Activated B cell treated with CpG ODN at 0.5 μM for 24 hours (primary cell): Measurements from ENCODE around the gene CCL24. TPM values are rescaled to one million over a fixed set of nuclear protein-coding genes. Genes with fewer than 3 reads are reported as not detected.
"Not testable (repeated sequence)": the region's sequence is repeated elsewhere in the genome, so short reads cannot be mapped to it uniquely, and the experiment has no call there.

Experiments used
- ATAC-seq: fragments of 200-7000 bp; cut with Tn5 transposase; one replicate; pipeline ENCODE4 v1.10.0; 2021; ENCODE audit warnings: low read depth, mild to moderate bottlenecking, moderate library complexity
- CTCF ChIA-PET: fragments of 350-600 bp; sonication (Branson Sonifier 250); formaldehyde crosslinking; loops from one replicate; lab custom pipeline; 2021; ENCODE audit warnings: antibody characterized with exemption; lab: Charles Lee
- POLR2A ChIA-PET: fragments of 350-600 bp; sonication (Branson Sonifier 250); formaldehyde crosslinking; loops from one replicate; lab custom pipeline; 2021; ENCODE audit warnings: antibody characterized with exemption; lab: Charles Lee
- DNase-seq: peaks from one replicate; pipeline ENCODE4 v3.0.0; 2022
- H3K27ac Mint-ChIP-seq: one replicate; pipeline ENCODE4 v1.8.0; 2020; ENCODE audit warnings: mixed read lengths
- H3K27me3 Mint-ChIP-seq: one replicate; pipeline ENCODE4 v1.8.0; 2021; ENCODE audit warnings: mixed read lengths
- H3K36me3 Mint-ChIP-seq: one replicate; pipeline ENCODE4 v1.8.0; 2021; ENCODE audit warnings: low read depth, mixed read lengths
- H3K4me1 Mint-ChIP-seq: one replicate; pipeline ENCODE4 v1.8.0; 2021; ENCODE audit warnings: mixed read lengths
- H3K4me3 Mint-ChIP-seq: one replicate; pipeline ENCODE4 v1.8.0; 2020; ENCODE audit warnings: mild to moderate bottlenecking, mixed read lengths
- H3K9me3 Mint-ChIP-seq: one replicate; pipeline ENCODE4 v1.8.0; 2020; ENCODE audit warnings: mixed read lengths
- intact Hi-C: fragments of 100-400 bp; cut with micrococcal nuclease; formaldehyde crosslinking; loops from one replicate; pipeline ENCODE4 v1.15.1; 2024
- total RNA-seq: library from RNA; stranded (reverse); gene quantifications from 2 replicates; pipeline ENCODE4 v1.2.3, GENCODE V29; 2022
- TF ChIP-seq, protein P1 (sequence below): fragments of 200-600 bp; IDR thresholded peaks from one replicate; pipeline ENCODE4 v1.8.0; 2022; ENCODE audit warnings: antibody characterized with exemption, mild to moderate bottlenecking

The CCL24 gene
- total RNA-seq, 1 donor from 2014 or later, result 1.2 TPM

DNA sequence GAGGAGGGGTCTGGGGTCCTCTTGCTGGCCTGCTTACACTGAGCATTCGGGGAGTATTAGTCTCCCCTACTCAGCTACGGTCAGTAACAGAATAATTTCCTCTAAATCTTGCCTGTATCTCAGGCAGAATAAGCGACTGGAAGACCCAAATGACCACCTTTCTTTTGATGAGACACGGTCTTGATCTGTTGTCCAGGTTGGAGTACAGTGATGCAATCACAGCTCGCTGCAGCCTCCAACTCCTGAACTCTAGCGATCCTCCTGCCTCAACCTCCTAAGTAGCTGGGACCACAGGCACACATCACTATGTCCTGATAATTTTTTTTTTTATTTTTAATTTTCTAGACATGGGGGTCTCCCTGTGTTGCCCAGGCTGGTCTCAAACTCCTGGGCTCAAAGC, 17.2 kb downstream of the CCL24 start:
- TF ChIP-seq, protein P1, sequence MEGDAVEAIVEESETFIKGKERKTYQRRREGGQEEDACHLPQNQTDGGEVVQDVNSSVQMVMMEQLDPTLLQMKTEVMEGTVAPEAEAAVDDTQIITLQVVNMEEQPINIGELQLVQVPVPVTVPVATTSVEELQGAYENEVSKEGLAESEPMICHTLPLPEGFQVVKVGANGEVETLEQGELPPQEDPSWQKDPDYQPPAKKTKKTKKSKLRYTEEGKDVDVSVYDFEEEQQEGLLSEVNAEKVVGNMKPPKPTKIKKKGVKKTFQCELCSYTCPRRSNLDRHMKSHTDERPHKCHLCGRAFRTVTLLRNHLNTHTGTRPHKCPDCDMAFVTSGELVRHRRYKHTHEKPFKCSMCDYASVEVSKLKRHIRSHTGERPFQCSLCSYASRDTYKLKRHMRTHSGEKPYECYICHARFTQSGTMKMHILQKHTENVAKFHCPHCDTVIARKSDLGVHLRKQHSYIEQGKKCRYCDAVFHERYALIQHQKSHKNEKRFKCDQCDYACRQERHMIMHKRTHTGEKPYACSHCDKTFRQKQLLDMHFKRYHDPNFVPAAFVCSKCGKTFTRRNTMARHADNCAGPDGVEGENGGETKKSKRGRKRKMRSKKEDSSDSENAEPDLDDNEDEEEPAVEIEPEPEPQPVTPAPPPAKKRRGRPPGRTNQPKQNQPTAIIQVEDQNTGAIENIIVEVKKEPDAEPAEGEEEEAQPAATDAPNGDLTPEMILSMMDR, result no peak
- ChIA-PET POLR2A (interaction anchor here (0.6 kb wide), 1 partner anchor 284 kb away, joined by 7 read pairs; no protein-coding TSS in a partner anchor), CTCF (no interaction called here)
- Mint-ChIP-seq H3K27ac (no peak overlapping the region), H3K36me3 (no peaks in the 10 kb centered on the region), H3K9me3 (no peaks in the 10 kb centered on the region), H3K27me3 (peaks cover 13% of the 10 kb centered on the region), H3K4me1 (no peaks in the 10 kb centered on the region), H3K4me3 (no peak overlapping the region)
- ATAC-seq, result no peak
- no peak for DNase-seq
- intact Hi-C loops, result no loop called here

DNA sequence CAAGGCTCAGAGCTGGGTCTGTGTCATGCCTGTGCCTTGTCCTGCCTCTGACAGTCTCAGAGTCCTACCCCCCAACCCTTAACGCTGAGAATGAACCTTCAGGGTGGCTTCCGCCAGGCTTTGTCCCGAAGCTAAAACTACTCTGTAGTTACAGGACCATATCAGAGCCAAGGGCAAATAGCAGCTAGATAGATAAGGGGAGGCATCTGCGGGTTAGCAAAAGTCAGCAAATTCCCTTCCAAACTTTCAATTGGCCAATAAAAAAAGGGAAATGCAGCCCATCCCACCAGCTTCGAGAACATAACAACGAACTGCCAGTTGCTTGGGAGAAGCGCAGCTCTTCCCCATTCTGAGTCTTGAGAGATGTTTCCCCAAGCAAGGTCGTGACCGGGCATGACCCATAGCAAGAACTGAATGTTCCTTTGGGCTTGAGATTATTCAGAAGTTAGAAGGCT, 17.7 kb downstream of the CCL24 start:
- CTCF ChIA-PET, result no interaction called here
- TF ChIP-seq, protein P1, result no peak

DNA sequence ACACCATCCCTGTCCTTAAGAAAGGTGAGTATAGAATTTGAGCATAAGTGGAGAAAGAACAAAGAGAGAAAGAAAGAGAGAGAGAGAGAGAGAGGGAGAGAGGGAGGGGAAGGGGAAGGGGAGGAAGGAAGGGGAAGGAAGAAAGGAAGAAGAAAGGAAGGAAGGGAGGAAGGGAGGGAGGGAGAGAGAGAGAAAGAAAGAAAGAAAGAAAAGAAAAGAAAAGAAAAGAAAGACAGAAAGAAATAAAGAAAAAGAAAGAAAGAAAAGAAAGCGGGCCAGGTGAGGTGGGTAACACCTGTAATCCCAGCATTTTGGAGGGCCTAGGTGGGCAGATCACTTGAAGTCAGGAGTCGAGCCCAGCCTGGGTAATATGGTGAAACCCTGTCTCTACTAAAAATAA, 19.9 kb downstream of the CCL24 start:
- H3K4me1 Mint-ChIP-seq, result no peaks in the 10 kb centered on the region
- no peak for ATAC-seq
- DNase-seq, result no peak
- no peak overlapping the region for H3K27ac Mint-ChIP-seq
- H3K4me3 Mint-ChIP-seq, result no peak overlapping the region
- intact Hi-C loops, result no loop called here
- H3K9me3 Mint-ChIP-seq, result no peaks in the 10 kb centered on the region
- TF ChIP-seq, protein P1, result no peak
- H3K36me3 Mint-ChIP-seq, result no peaks in the 10 kb centered on the region
- ChIA-PET CTCF (no interaction called here), POLR2A (no interaction called here)
- peaks cover 9% of the 10 kb centered on the region for H3K27me3 Mint-ChIP-seq

More for the DNA sequence above, 17.7 kb downstream of the CCL24 start:
- Mint-ChIP-seq H3K4me3 (no peak overlapping the region), H3K9me3 (no peaks in the 10 kb centered on the region), H3K36me3 (no peaks in the 10 kb centered on the region), H3K4me1 (no peaks in the 10 kb centered on the region), H3K27ac (no peak overlapping the region), H3K27me3 (peaks cover 13% of the 10 kb centered on the region)
- POLR2A ChIA-PET, result interaction anchor here (0.6 kb wide), 1 partner anchor 285 kb away, joined by 7 read pairs; no protein-coding TSS in a partner anchor
- ATAC-seq, result no peak
- intact Hi-C loops, result no loop called here
- DNase-seq, result no peak

DNA sequence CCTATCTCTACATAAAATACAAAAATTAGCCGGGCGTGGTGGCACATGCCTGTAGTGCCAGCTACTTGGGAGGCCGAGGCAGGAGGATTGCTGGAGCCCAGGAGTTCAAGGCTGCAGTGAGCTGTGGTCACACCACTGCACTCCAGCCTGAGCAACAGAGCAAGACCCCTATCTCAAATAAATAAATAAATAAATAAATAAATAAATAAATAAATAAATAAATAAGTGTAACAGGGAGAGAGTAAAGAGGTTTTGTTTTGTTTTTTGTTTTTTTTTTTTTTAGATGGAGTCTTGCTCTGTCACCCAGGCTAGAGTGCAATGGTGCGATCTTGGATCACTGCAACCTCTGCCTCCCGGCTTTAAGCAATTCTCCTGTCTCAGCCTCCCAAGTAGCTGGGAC, 21.0 kb downstream of the CCL24 start:
- ATAC-seq, H3K4me3 Mint-ChIP-seq, intact Hi-C loops, H3K27ac Mint-ChIP-seq, H3K4me1 Mint-ChIP-seq, H3K27me3 Mint-ChIP-seq, H3K9me3 Mint-ChIP-seq, CTCF ChIA-PET, H3K36me3 Mint-ChIP-seq, POLR2A ChIA-PET, DNase-seq: not testable (repeated sequence)

DNA sequence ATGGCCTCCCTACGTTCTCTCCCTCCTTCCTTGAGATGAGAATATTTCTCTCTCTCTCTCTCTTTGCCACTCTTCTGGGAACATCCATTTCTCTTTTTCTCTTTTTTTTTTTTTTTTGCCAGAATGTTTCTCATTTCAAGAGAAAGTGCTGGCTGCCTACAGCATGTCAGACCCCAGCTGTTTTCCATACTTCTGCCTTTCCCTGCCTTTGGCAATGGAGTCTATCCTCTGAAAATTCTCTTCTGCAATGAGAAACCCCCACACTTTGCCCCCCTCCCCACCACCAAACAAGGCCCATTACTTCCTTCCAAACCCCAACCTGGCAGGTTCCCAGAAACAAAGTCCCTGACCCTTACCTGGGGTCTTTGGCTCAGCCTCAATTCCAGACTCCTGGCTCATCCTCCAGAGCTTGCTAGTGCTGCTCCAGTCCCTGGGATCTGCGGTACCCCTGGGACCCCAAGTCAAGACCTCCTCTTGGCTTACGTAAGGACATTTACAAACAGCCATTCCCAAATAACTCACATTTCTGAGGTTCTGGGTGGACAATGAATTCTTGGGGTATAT, 24.2 kb downstream of the CCL24 start:
- intact Hi-C loops, result no loop called here
- Mint-ChIP-seq H3K27me3 (peaks cover 2% of the 10 kb centered on the region), H3K4me1 (no peaks in the 10 kb centered on the region), H3K36me3 (no peaks in the 10 kb centered on the region), H3K27ac (no peak overlapping the region), H3K9me3 (no peaks in the 10 kb centered on the region), H3K4me3 (no peak overlapping the region)
- ChIA-PET POLR2A (no interaction called here), CTCF (no interaction called here)
- ATAC-seq (no peak), DNase-seq (no peak)
- TF ChIP-seq, protein P1, result no peak

DNA sequence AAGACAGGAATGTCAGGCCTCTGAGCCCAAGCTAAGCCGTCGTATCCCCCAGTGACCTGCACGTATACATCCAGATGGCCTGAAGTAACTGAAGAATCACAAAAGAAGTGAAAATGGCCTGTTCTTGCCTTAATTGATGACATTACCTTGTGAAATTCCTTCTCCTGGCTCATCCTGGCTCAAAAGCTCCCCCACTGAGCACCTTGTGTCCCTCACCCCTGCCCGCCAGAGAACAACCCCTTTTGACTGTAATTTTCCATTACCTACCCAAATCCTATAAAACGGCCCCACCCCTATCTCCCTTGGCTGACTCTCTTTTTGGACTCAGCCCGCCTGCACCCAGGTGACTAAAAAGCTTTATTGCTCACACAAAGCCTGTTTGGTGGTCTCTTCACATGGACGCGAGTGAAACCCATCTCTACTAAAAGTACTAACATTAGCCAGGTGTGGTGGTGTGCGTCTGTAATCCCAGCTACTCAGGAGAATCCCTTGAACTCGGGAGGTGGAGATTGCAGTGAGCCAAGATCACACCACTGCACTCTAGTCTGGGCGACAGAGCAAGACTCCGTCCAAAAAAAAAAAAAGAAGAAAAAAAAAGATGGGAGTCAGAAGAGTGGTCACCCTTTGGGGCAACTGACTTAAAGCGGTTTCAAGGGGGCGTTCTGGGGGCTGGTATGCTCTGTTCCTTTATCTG, 25.3 kb downstream of the CCL24 start:
- H3K4me3 Mint-ChIP-seq, H3K27me3 Mint-ChIP-seq, DNase-seq, H3K36me3 Mint-ChIP-seq, ATAC-seq, H3K27ac Mint-ChIP-seq, H3K9me3 Mint-ChIP-seq, CTCF ChIA-PET, H3K4me1 Mint-ChIP-seq, intact Hi-C loops: not testable (repeated sequence)
- POLR2A ChIA-PET, result interaction anchor here (0.6 kb wide), 1 partner anchor 31 kb away, joined by 3 read pairs; no protein-coding TSS in a partner anchor

DNA sequence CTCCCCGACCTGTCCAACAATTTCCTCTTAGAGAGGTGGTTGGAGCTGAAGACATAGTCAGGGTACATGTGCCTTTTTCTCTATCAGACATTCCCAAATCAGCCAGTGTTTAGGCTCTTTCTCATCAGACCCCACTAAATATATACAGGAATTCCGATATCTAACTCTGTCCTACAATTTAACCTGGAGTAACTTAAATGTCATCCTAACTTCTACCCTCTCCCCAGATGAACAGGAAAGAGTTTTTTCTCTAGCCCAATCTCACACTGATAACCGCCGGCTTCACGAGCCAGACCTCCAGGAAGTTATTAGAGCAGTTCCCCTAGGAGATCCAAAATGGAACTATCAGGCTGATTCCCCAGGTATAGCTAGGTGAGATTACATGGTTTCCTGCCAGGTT, 30.5 kb downstream of the CCL24 start:
- H3K4me3 Mint-ChIP-seq, H3K36me3 Mint-ChIP-seq, H3K4me1 Mint-ChIP-seq, H3K27ac Mint-ChIP-seq, intact Hi-C loops, CTCF ChIA-PET, ATAC-seq, H3K9me3 Mint-ChIP-seq, DNase-seq: not testable (repeated sequence)
- H3K27me3 Mint-ChIP-seq, result peaks cover 26% of the 10 kb centered on the region
- POLR2A ChIA-PET, result interaction anchor here (0.6 kb wide), 1 partner anchor 184 kb away, joined by 4 read pairs; no protein-coding TSS in a partner anchor

DNA sequence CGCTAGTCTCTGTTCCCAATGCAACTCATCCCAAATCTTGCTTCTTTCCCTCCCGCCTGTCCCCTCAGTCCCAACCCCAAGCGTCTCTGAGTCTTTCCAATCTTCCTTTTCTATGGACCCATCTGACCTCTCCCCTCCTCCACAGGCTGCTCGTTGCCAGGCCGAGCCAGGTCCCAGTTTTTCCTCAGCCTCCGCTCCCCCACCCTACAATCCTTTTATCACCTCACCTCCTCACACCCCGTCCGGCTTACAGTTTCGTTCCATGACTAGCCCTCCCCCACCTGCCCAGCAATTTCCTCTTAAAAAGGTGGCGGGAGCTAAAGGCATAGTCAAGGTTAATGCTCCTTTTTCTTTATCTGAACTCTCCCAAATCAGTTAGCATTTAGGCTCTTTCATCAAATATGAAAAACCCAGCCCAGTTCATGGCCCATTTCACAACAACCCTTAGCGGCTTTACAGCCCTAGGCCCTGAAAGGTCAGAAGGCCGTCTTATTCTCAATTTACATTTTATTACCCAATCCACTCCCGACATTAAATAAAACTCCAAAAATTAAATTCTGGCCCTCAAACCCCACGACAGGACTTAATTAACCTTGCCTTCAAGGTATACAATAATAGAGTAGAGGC, 32.8 kb downstream of the CCL24 start:
- intact Hi-C loops, H3K9me3 Mint-ChIP-seq, H3K4me3 Mint-ChIP-seq, ATAC-seq, DNase-seq, CTCF ChIA-PET, H3K4me1 Mint-ChIP-seq, POLR2A ChIA-PET, H3K27ac Mint-ChIP-seq, H3K36me3 Mint-ChIP-seq: not testable (repeated sequence)
- H3K27me3 Mint-ChIP-seq, result peaks cover 26% of the 10 kb centered on the region
